GM13976 (cell line): Measurements from ENCODE around the gene SPEF2.

Source experiments
- DNase-seq: peaks from one replicate; pipeline ENCODE4 v3.0.0; 2012; ENCODE audit warnings: low spot score
- CTCF ChIP-seq: IDR thresholded peaks from 2 replicates; pipeline ENCODE4 v1.5.1; 2012; ENCODE audit warnings: borderline replicate concordance, mild to moderate bottlenecking; ENCODE audit not compliant: insufficient read depth; ENCODE audit errors: extremely low read depth, missing control alignments, control extremely low read depth
- in situ Hi-C: fragments of 300-500 bp; cut with MboI; formaldehyde crosslinking; loops from one replicate; pipeline ENCODE4 v1.12.0; 2022; ENCODE audit warnings: low sequenced_read_pairs, mixed read lengths, inconsistent platforms; ENCODE audit not compliant: unreplicated experiment

The SPEF2 gene

DNA sequence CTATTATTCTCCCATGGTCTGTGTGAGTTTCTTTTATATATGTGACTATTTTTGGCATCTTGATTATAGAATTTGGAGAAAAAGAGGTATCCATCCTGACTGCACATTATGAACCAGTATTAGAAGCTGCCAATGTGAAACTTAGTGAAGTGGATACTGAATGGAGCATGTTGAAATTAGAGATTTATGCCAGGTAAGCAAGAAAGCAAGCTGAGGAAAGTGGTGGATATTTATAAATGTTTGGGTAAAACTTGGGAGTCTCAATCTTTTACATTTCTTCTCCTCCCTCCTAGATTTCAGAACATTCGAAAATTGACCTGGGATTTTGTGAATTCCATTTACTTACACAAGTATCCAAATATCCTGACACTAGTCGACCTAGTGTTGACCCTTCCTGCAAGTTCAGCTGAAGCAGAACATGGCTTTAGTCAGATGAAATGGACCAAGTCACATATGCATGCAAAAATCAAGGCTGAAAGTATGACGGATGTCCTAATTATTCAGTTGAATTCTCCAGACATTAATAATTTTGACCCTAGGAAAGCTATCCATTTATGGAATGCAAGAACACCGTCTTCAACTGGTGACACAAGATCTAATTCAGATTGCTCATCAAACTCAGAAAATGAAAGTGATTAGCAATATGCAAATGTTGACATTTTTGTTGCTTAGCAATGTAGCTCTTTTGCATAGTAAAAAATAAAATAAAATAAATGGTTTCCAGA, 172.2 kb downstream of the SPEF2 start:
- in situ Hi-C loops, result loop anchor here (25.0 kb wide), 1 partner anchor 703 kb away; no protein-coding TSS in a partner anchor
- DNase-seq, result no peak
- no peak for TF ChIP-seq CTCF

DNA sequence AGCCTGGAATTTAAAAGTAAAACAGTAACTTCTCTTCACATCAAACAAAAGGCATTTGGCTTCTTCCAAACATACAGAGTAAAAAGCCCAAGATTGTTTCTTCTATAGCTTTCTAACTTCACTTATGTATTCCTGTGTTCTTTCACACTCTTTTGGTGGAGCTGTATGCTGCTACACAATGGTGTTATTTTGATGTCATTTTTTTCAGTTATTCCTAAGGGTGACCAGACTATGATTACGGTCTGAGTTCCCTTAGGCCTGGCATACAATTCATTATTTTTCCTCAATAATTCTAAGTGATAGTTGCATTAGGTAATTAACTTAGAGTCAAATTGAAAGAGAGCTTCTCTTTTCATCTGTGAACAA, 172.8 kb downstream of the SPEF2 start:
- DNase-seq, result no peak
- in situ Hi-C loops, result loop anchor here (25.0 kb wide), 1 partner anchor 703 kb away; no protein-coding TSS in a partner anchor
- no peak for TF ChIP-seq CTCF

DNA sequence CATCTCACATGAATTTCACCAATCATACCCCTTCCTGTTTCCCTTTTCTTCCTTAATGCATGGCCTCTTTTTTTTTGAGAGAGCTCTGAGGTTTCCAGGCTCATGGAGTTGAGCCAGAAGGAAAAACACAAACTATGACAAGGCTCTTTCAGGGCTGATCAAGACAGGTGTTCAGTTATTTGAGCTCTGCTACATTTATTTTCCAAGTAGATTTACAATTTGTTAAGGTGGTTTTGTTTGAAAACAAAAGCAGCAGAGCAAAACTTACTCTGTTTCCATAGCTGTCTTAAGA, 176.6 kb downstream of the SPEF2 start:
- no peak for DNase-seq
- in situ Hi-C loops, result loop anchor here (25.0 kb wide), 1 partner anchor 707 kb away; no protein-coding TSS in a partner anchor

GRCh38 chr5:35794684-35795375, 177.2 kb downstream of the SPEF2 start:
- in situ Hi-C loops, result loop anchor here (25.0 kb wide), 1 partner anchor 708 kb away; no protein-coding TSS in a partner anchor
- no peak for TF ChIP-seq CTCF
- no peak for DNase-seq

More for the DNA sequence above, 176.6 kb downstream of the SPEF2 start:
- no peak for TF ChIP-seq CTCF

GRCh38 chr5:35799181-35799580, 181.5 kb downstream of the SPEF2 start:
- no peak for TF ChIP-seq CTCF
- in situ Hi-C loops, result loop anchor here (25.0 kb wide), 1 partner anchor 712 kb away; no protein-coding TSS in a partner anchor
- DNase-seq, result no peak

GRCh38 chr5:35799753-35800152, 182.1 kb downstream of the SPEF2 start:
- in situ Hi-C loops, result loop anchor here (25.0 kb wide), 1 partner anchor 712 kb away; no protein-coding TSS in a partner anchor
- no peak for DNase-seq
- no peak for TF ChIP-seq CTCF
